OCI-LY3 (cell line): Measurements from ENCODE around the gene ATXN3L.

Experiments
- H2AFZ ChIP-seq: fragments of 200-600, 300-600 bp; shearing (Covaris generic); 2 replicates; pipeline ENCODE4 v1.6.0; 2014; ENCODE audit warnings: antibody characterized with exemption, low read depth, low read length
- H3K27ac ChIP-seq: fragments of 200-600, 300-600 bp; sonication (generic); 2 replicates; pipeline ENCODE4 v1.5.1; 2014; ENCODE audit warnings: mild to moderate bottlenecking, low read length, moderate library complexity, mixed read lengths
- H3K27me3 ChIP-seq: fragments of 200-600, 300-600 bp; sonication (generic); 2 replicates; pipeline ENCODE4 v1.6.1; 2014; ENCODE audit warnings: low read depth, low read length, mixed read lengths
- H3K36me3 ChIP-seq: fragments of 200-600, 300-600 bp; sonication (generic); replicated peaks from 2 replicates; pipeline ENCODE3; 2014; ENCODE audit warnings: low read depth, low read length, mixed read lengths
- H3K4me1 ChIP-seq: fragments of 300-600, 200-600 bp; sonication (generic); 2 replicates; pipeline ENCODE4 v1.6.1; 2014; ENCODE audit warnings: low read length, mixed read lengths
- H3K4me2 ChIP-seq: fragments of 200-600, 300-600 bp; sonication (generic); 2 replicates; pipeline ENCODE4 v1.6.1; 2014; ENCODE audit warnings: low read length, mixed read lengths
- H3K4me3 ChIP-seq: fragments of 300-600, 200-600 bp; sonication (generic); 2 replicates; pipeline ENCODE4 v1.5.1; 2014; ENCODE audit warnings: antibody characterized with exemption, mild to moderate bottlenecking, low read length, moderate library complexity
- H3K79me2 ChIP-seq: fragments of 300-600, 200-600 bp; shearing (Covaris generic); 2 replicates; pipeline ENCODE4 v1.6.1; 2014; ENCODE audit warnings: mild to moderate bottlenecking, low read length, mixed read lengths
- H3K9ac ChIP-seq: fragments of 300-600, 200-600 bp; shearing (Covaris generic); 2 replicates; pipeline ENCODE4 v1.6.0; 2014; ENCODE audit warnings: mild to moderate bottlenecking, low read length, moderate library complexity
- H3K9me3 ChIP-seq: fragments of 200-600, 300-600 bp; shearing (Covaris generic); 2 replicates; pipeline ENCODE4 v1.6.1; 2014; ENCODE audit warnings: low read length, mixed read lengths; ENCODE audit not compliant: insufficient read depth
- H4K20me1 ChIP-seq: fragments of 200-600, 300-600 bp; sonication (generic); 2 replicates; pipeline ENCODE4 v1.6.1; 2016; ENCODE audit warnings: low read length, mixed read lengths; ENCODE audit not compliant: insufficient read depth
- EZH2phosphoT487 ChIP-seq: fragments of 200-600 bp; shearing (Covaris generic); IDR thresholded peaks from 2 replicates; pipeline ENCODE4 v1.6.1; 2018; ENCODE audit warnings: antibody characterized with exemption, mixed run types, low read depth
- TF ChIP-seq, protein P1 (sequence below): fragments of 200-600, 300-600 bp; sonication (generic); IDR thresholded peaks from 2 replicates; pipeline ENCODE4 v1.5.1; 2014; ENCODE audit warnings: antibody characterized with exemption, low read length, low read depth

Gene ATXN3L

DNA sequence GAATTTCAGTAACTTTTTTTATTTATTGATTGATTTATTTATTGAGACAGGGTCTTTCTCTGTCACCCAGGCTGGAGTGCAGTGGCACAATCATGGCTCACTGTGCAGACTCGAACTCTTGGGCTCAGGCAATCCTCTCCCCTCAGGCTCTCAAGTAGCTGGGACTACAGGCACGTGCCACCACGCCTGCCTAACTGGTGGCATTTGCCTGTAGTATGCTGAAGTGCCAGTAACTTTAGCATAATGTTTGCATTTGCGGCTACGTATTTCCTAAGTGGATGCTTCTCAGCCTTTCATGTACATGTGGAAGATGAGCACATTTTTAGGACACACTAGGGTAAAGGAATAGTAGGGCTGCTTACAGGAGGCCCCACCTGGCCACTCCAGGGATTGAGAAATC lies 45.3 kb upstream of the ATXN3L start:
- Histone ChIP-seq H3K36me3 (no peaks in the 10 kb centered on the region), H2AFZ (no peak overlapping the region), H3K27ac (no peak overlapping the region), H3K4me3 (no peak overlapping the region), H4K20me1 (no peaks in the 10 kb centered on the region), H3K9ac (no peak overlapping the region), H3K27me3 (no peaks in the 10 kb centered on the region), H3K4me2 (no peak overlapping the region), H3K9me3 (no peaks in the 10 kb centered on the region), H3K4me1 (no peaks in the 10 kb centered on the region), H3K79me2 (no peaks in the 10 kb centered on the region)
- TF ChIP-seq EZH2phosphoT487, result no peak
- TF ChIP-seq, protein P1, sequence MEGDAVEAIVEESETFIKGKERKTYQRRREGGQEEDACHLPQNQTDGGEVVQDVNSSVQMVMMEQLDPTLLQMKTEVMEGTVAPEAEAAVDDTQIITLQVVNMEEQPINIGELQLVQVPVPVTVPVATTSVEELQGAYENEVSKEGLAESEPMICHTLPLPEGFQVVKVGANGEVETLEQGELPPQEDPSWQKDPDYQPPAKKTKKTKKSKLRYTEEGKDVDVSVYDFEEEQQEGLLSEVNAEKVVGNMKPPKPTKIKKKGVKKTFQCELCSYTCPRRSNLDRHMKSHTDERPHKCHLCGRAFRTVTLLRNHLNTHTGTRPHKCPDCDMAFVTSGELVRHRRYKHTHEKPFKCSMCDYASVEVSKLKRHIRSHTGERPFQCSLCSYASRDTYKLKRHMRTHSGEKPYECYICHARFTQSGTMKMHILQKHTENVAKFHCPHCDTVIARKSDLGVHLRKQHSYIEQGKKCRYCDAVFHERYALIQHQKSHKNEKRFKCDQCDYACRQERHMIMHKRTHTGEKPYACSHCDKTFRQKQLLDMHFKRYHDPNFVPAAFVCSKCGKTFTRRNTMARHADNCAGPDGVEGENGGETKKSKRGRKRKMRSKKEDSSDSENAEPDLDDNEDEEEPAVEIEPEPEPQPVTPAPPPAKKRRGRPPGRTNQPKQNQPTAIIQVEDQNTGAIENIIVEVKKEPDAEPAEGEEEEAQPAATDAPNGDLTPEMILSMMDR, result no peak

DNA sequence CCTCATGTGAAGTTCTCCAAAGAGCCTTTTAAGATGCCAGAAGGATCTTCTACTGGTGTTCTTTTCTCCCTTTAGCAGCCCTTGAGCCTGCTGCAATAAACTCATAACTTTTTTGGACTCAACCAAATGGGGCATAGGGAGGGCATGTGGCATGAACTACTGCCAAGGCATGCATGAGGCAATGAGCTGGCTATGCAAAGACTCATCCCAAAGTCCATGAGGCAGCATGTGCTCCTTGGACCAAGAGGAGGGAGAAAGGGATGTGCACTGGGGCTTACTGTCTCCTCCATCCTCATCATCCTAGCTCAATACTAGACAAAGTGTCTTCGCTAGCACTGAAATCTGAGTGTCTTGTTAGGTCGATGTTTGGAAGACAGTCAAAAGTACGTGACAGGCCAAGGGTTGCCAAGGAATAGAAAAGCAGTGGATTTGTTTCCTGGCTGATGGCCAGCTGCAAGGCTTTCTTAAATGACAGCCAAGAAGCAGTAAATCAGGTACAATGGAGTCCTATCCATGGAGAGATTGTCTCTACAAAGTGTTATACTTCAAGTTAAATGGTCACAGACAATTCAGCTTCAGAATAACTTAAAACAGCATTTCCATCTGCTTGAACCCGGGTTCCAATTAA lies 44.5 kb upstream of the ATXN3L start:
- H3K27me3 ChIP-seq, result no peaks in the 10 kb centered on the region
- no peak for TF ChIP-seq EZH2phosphoT487
- TF ChIP-seq, protein P1, result no peak
- no peaks in the 10 kb centered on the region for H4K20me1 ChIP-seq

DNA sequence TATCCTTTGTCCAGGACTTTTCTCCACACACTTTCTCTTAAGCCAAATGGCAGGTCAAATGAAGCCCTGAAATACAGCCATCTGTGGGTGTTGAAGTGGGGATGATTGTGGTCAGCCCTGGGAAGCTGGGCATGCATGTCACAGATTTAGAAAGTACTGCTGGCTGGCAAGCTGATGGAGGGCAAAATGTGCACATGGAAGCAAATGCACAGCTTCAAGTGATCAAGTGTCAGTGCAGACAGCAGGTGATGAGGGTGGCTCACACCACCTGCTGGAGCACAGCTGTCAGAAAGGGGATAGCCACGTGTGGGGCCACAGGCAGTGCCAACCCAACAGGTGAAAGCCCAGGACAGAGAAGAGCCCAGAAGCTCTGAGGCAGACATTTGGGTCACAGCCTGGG lies 40.3 kb upstream of the ATXN3L start:
- TF ChIP-seq EZH2phosphoT487, result no peak
- TF ChIP-seq, protein P1, result peak; percentile 16; the same call in 1 of the 2 replicates
- Histone ChIP-seq H3K4me3 (no peak overlapping the region), H3K27me3 (no peaks in the 10 kb centered on the region), H3K4me1 (no peaks in the 10 kb centered on the region), H3K4me2 (no peak overlapping the region), H3K9me3 (no peaks in the 10 kb centered on the region), H2AFZ (no peak overlapping the region), H3K79me2 (no peaks in the 10 kb centered on the region), H3K27ac (no peak overlapping the region), H3K9ac (no peak overlapping the region), H3K36me3 (no peaks in the 10 kb centered on the region), H4K20me1 (no peaks in the 10 kb centered on the region)

More for the DNA sequence above, 44.5 kb upstream of the ATXN3L start:
- H3K36me3 ChIP-seq, result no peaks in the 10 kb centered on the region
- H3K9ac ChIP-seq, result no peak overlapping the region
- no peak overlapping the region for H3K27ac ChIP-seq
- no peaks in the 10 kb centered on the region for H3K9me3 ChIP-seq
- no peaks in the 10 kb centered on the region for H3K4me1 ChIP-seq
- no peaks in the 10 kb centered on the region for H3K79me2 ChIP-seq
- H3K4me3 ChIP-seq, result no peak overlapping the region
- H2AFZ ChIP-seq, result no peak overlapping the region
- no peak overlapping the region for H3K4me2 ChIP-seq

DNA sequence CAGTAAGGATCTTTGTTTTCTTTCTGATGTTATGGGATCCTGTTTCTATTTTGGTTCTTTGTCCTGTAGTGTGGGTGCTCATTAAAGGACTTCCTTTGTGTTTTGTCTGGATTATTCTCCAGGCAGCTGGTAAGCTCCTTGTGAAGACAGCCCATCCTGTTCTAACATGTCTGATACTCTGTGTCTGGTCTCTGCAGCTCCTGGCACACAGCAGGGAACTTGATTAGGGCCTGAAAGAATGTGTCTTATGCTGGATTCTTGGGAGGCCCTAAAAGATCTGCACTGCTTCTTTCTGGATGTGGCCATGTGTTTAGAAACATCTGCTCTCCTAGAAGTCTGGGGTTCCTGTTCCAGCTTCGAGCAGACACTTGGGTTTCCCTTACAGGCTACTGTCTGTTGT lies 38.1 kb upstream of the ATXN3L start:
- TF ChIP-seq, protein P1, result no peak
- TF ChIP-seq EZH2phosphoT487, result no peak
- no peaks in the 10 kb centered on the region for H3K27me3 ChIP-seq
- H3K4me1 ChIP-seq, result no peaks in the 10 kb centered on the region
- no peaks in the 10 kb centered on the region for H3K79me2 ChIP-seq
- no peak overlapping the region for H3K9ac ChIP-seq
- no peak overlapping the region for H2AFZ ChIP-seq
- H3K36me3 ChIP-seq, result no peaks in the 10 kb centered on the region
- H3K27ac ChIP-seq, result no peak overlapping the region
- no peaks in the 10 kb centered on the region for H4K20me1 ChIP-seq
- H3K9me3 ChIP-seq, result no peaks in the 10 kb centered on the region
- H3K4me2 ChIP-seq, result no peak overlapping the region
- H3K4me3 ChIP-seq, result no peak overlapping the region
